Mucosa of descending colon (tissue), 3 donors: ENCODE results near the gene CEMIP. TPM values are rescaled to one million over a fixed set of nuclear protein-coding genes. Genes with fewer than 3 reads are reported as not detected.

ENCODE experiments used
- ATAC-seq: fragments of 200-7000 bp; cut with Tn5 transposase; one replicate; pipeline ENCODE4 v1.9.1; 2020; ENCODE audit warnings: mild to moderate bottlenecking, moderate library complexity
- DNase-seq, 3 donors: peaks; one replicate each; pipeline ENCODE4 v3.0.0-alpha.2; 2020
- H3K36me3 ChIP-seq: fragments of 200-600 bp; one replicate; pipeline ENCODE4 v1.8.0; 2021; ENCODE audit warnings: low read depth, mild to moderate bottlenecking
- H3K4me1 ChIP-seq: fragments of 200-600 bp; one replicate; pipeline ENCODE4 v1.8.0; 2021; ENCODE audit warnings: low read depth, mild to moderate bottlenecking
- H3K4me3 ChIP-seq: fragments of 200-600 bp; one replicate; pipeline ENCODE4 v1.8.0; 2021; ENCODE audit warnings: mild to moderate bottlenecking
- H3K9me3 ChIP-seq: fragments of 200-600 bp; one replicate; pipeline ENCODE4 v1.8.0; 2021; ENCODE audit warnings: mild to moderate bottlenecking
- CTCF ChIP-seq: fragments of 200-600 bp; IDR thresholded peaks from one replicate; pipeline ENCODE4 v1.8.0; 2022; ENCODE audit warnings: antibody characterized with exemption, mild to moderate bottlenecking
- intact Hi-C, 2 donors: fragments of 100-400 bp; cut with DNase I in 1 of 2; cut with micrococcal nuclease in 1 of 2; formaldehyde crosslinking; loops; one replicate each; pipeline versions ENCODE4 v1.11.0 to v1.11.1; 2022; cut with DNase I, micrococcal nuclease
- total RNA-seq, 3 donors: library from RNA; stranded (reverse); fragmentation: NEBNext Ultra II Directional in 2 of 3; extraction: Animal tissue kit (Norgen Biotek cat#: 25700) in 2 of 3; gene quantifications; one replicate each; pipeline versions ENCODE4 v1.2.1 to v1.2.4, GENCODE V29; 2021 to 2023
- donor health status: DM: no; HTN: no; CAD: no; lungs with moderate emphysema.
- donor health status: DM: no; HTN: no; CAD: no.
- donor health status: DM: no; HTN: yes; CAD: no.

The CEMIP gene
- total RNA-seq, 3 donors from 2014 or later, result 0.63 to 2.2 (median 1.4) TPM

DNA sequence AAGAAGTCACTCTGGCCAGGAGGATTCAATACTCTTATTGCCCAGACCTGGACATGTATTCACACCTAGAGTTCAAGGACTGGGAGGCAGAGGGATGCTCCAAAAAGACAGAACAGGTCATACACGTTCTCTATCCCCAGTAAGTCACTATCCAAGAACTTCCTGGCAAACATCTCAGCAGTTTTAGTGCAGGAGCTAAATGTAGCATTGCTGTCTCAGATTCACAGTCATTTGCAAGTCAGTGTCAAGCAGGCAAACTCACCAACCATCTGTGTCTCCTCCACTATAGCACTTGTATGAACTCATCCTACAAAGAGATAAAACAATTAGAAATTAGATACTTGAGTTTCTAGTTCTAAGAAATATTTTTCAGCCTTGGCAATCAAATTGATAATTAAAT is 45.7 kb upstream of the CEMIP start:
- ATAC-seq, result peak; percentile 14

DNA sequence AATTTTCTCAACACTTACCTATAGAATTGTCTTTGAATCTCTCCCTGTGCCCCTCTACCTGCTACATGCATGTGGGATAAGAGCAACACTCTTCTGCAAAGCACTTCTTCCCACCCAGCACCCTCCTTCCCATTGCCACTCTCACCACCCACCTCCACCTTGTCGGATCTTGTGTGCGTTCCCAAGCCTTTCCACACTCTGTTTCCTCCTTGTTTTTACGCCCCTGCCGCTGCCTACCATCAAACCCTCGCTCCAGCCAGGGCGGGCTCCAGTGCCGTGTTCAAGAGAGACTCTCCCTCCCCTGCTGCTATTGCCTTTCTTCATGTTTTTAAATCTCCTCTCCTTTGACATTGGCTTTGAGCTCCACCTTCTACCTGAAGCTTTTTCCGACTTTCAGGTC is 43.8 kb upstream of the CEMIP start:
- intact Hi-C loops, result no loop called here
- DNase-seq (no peak), ATAC-seq (no peak)

More for the DNA sequence above, 45.7 kb upstream of the CEMIP start:
- no peaks in the 10 kb centered on the region for H3K36me3 ChIP-seq
- no peak for DNase-seq
- H3K9me3 ChIP-seq, result no peaks in the 10 kb centered on the region
- intact Hi-C loops, result no loop called here
- no peaks in the 10 kb centered on the region for H3K4me1 ChIP-seq
- no peak for TF ChIP-seq CTCF
- H3K4me3 ChIP-seq, result no peak overlapping the region

DNA sequence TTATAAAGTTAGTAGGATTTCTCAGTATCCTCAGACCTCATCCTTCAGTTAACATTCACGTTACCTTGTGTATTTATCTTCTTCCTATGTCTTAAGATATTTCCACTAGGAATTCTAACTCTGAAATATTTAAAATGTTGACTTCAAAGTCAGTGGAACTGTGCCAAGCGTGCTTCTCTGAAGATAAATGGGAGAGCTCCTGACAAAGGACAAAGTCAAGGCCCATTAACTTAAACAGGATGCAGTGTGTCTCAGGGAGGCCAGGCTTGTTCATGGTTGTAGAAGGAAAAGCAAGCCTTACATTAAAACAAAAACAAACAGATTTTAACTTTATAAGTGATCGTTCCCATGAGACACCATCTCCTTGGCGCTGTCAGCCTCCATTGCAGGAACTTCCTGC is 42.6 kb upstream of the CEMIP start:
- Histone ChIP-seq H3K4me3 (no peak overlapping the region), H3K4me1 (peaks cover 6% of the 10 kb centered on the region), H3K9me3 (no peaks in the 10 kb centered on the region), H3K36me3 (no peaks in the 10 kb centered on the region)
- TF ChIP-seq CTCF, result no peak
- no peak for DNase-seq
- ATAC-seq, result no peak
- intact Hi-C loops, result no loop called here

More for the DNA sequence above, 43.8 kb upstream of the CEMIP start:
- H3K36me3 ChIP-seq, result no peaks in the 10 kb centered on the region
- H3K4me3 ChIP-seq, result no peak overlapping the region
- peaks cover 6% of the 10 kb centered on the region for H3K4me1 ChIP-seq
- no peaks in the 10 kb centered on the region for H3K9me3 ChIP-seq
- TF ChIP-seq CTCF, result no peak

GRCh38 chr15:80739919-80740318 is 39.3 kb upstream of the CEMIP start:
- H3K4me1 ChIP-seq, result peaks cover 6% of the 10 kb centered on the region
- H3K4me3 ChIP-seq, result no peak overlapping the region
- no peaks in the 10 kb centered on the region for H3K36me3 ChIP-seq
- TF ChIP-seq CTCF, result no peak
- ATAC-seq, result peak; percentile 70
- intact Hi-C loops, result no loop called here
- no peak for DNase-seq
- H3K9me3 ChIP-seq, result no peaks in the 10 kb centered on the region

DNA sequence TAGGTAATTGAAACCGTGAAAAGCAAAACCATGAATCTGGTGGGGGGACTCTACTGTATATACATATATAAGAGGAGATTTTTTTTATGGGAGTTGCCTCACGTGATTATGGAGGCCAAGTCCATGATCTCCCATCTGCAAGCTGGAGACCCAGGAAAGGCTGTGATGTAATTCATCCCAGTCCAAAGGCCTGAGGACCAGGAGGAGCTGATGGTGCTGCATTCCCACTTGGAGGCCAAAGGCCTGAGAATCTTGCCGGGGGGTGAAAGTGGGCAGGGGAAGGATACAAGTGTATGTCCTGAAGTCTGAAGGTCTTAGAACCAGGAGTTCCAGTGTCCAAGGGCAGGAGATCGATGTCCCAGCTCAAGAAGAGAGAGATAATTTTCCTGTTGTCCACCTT is 37.1 kb upstream of the CEMIP start:
- Histone ChIP-seq H3K9me3 (no peaks in the 10 kb centered on the region), H3K36me3 (no peaks in the 10 kb centered on the region), H3K4me1 (peaks cover 6% of the 10 kb centered on the region), H3K4me3 (no peak overlapping the region)
- TF ChIP-seq CTCF, result no peak
- no peak for ATAC-seq
- DNase-seq, result no peak
- intact Hi-C loops, result no loop called here

GRCh38 chr15:80743189-80743833 is 35.9 kb upstream of the CEMIP start:
- Histone ChIP-seq H3K4me3 (no peak overlapping the region), H3K4me1 (peaks cover 6% of the 10 kb centered on the region), H3K9me3 (no peaks in the 10 kb centered on the region), H3K36me3 (no peaks in the 10 kb centered on the region)
- DNase-seq, result peak in 2 of 3 donors; percentile 21 to 31
- no peak for TF ChIP-seq CTCF
- intact Hi-C loops, result no loop called here
- peak; percentile 80 for ATAC-seq
